ENCODE results near the gene PCDH8. TPM values are rescaled to one million over a fixed set of nuclear protein-coding genes. Genes with fewer than 3 reads are reported as not detected.
"Not testable (repeated sequence)": the region's sequence is repeated elsewhere in the genome, so short reads cannot be mapped to it uniquely, and the experiment has no call there.

The PCDH8 gene
- total RNA-seq, 1 experiment from 2014 or later = 2.1 TPM

DNA sequence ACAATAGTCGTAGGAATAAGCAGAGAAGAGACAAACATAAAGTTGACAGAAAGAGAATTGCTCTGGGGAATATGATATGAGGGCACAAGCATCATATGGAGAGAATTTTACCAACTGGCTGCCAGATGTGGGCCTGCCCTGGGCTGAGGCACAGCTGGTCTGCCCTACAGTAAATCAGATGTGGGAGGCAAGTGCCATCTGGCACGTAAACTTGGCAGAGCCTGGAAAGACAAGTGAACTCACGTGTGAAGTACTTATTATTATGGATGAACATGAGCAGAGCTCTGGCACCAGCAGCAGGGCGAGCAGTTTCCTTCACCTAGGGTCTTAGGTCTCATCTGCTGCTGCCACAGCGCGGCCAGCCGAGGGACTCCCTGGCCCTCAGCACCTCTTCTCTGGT lies 20.6 kb downstream of the PCDH8 start:
- Mint-ChIP-seq H3K36me3 (ENCODE audit: insufficient read depth in 1 of 3, low read depth in 3 of 3) (peaks cover 5 to 17% (median 6%) of the 10 kb centered on the region in 3 experiments; a peak in 5 of 7 replicates), H3K9me3 (peaks cover 14 to 15% of the 10 kb centered on the region in 2 experiments), H3K27me3 (ENCODE audit: low read depth) (peaks cover 2% of the 10 kb centered on the region), H3K27ac (no peak overlapping the region), H3K4me3 (no peak overlapping the region), H3K4me1 (peaks cover 14 to 17% of the 10 kb centered on the region in 2 experiments)
- H2BK12ac ChIP-seq (ENCODE audit: insufficient read length, low read depth, low read length) = no peak overlapping the region
- H4K91ac ChIP-seq (ENCODE audit: insufficient read length, low read depth, low read length) = no peak overlapping the region
- H3K9me3 ChIP-seq (ENCODE audit: control insufficient read depth, low read depth, low read length) = no peaks in the 10 kb centered on the region
- H4K5ac ChIP-seq (ENCODE audit: insufficient read length, low read depth, low read length) = no peak overlapping the region
- H3K79me2 ChIP-seq (ENCODE audit: insufficient read depth, low read length) = no peaks in the 10 kb centered on the region
- no peak overlapping the region for H3K27ac ChIP-seq (ENCODE audit: insufficient read length, low read depth, low read length)
- no peak overlapping the region for H2AK5ac ChIP-seq (ENCODE audit: insufficient read length, low read length)
- no peak overlapping the region for H3K14ac ChIP-seq (ENCODE audit: insufficient read depth, low read length)
- no peaks in the 10 kb centered on the region for H3K27me3 ChIP-seq (ENCODE audit: insufficient read depth, low read length)
- WGBS (ENCODE audit: extremely low coverage, insufficient read length, low lambda C conversion rate) = no CpG with 5 or more reads among the region's 7 CpGs
- no peak overlapping the region for H3K9ac ChIP-seq (ENCODE audit: extremely low read depth, insufficient read length, low read length)
- no peak overlapping the region for H2AFZ ChIP-seq (ENCODE audit: low read length)
- H3K18ac ChIP-seq (ENCODE audit: insufficient read length, low read depth, low read length) = no peak overlapping the region
- H3K23ac ChIP-seq (ENCODE audit: insufficient read length, low read depth, low read length) = no peak overlapping the region
- no peak overlapping the region for H2BK5ac ChIP-seq (ENCODE audit: insufficient read length, low read length)
- no peak overlapping the region for H3T11ph ChIP-seq (ENCODE audit: low read length)
- no peak overlapping the region for H2BK15ac ChIP-seq (ENCODE audit: low read depth, low read length)
- H4K20me1 ChIP-seq (ENCODE audit: control insufficient read depth, insufficient read depth, insufficient read length) = no peaks in the 10 kb centered on the region
- H3K4me1 ChIP-seq (ENCODE audit: insufficient read depth, low read length) = peaks cover 5% of the 10 kb centered on the region; the same call in 1 of the 2 replicates
- no peaks in the 10 kb centered on the region for H3K79me1 ChIP-seq (ENCODE audit: insufficient read depth, low read depth, low read length, poor library complexity, severe bottlenecking)
- H2BK20ac ChIP-seq (ENCODE audit: low read depth, low read length, poor library complexity, severe bottlenecking) = no peak overlapping the region
- no peak overlapping the region for H3K4ac ChIP-seq (ENCODE audit: low read depth, low read length)
- no peak overlapping the region for H3K4me2 ChIP-seq (ENCODE audit: insufficient read depth, insufficient read length, low read length)
- no peak overlapping the region for H4K8ac ChIP-seq (replicated peaks; ENCODE audit: insufficient read length, low read depth, low read length)
- no peaks in the 10 kb centered on the region for H3K23me2 ChIP-seq (ENCODE audit: insufficient read length, low read depth, low read length, poor library complexity, severe bottlenecking)
- DNase-seq = no peak
- TF ChIP-seq, protein P1, sequence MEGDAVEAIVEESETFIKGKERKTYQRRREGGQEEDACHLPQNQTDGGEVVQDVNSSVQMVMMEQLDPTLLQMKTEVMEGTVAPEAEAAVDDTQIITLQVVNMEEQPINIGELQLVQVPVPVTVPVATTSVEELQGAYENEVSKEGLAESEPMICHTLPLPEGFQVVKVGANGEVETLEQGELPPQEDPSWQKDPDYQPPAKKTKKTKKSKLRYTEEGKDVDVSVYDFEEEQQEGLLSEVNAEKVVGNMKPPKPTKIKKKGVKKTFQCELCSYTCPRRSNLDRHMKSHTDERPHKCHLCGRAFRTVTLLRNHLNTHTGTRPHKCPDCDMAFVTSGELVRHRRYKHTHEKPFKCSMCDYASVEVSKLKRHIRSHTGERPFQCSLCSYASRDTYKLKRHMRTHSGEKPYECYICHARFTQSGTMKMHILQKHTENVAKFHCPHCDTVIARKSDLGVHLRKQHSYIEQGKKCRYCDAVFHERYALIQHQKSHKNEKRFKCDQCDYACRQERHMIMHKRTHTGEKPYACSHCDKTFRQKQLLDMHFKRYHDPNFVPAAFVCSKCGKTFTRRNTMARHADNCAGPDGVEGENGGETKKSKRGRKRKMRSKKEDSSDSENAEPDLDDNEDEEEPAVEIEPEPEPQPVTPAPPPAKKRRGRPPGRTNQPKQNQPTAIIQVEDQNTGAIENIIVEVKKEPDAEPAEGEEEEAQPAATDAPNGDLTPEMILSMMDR (conservative IDR thresholded peaks at IDR 0.05) = no peak
- no peak overlapping the region for H2BK120ac ChIP-seq (ENCODE audit: low read depth, low read length, poor library complexity, severe bottlenecking)
- H3K56ac ChIP-seq (ENCODE audit: insufficient read length, low read depth, low read length) = no peak overlapping the region

DNA sequence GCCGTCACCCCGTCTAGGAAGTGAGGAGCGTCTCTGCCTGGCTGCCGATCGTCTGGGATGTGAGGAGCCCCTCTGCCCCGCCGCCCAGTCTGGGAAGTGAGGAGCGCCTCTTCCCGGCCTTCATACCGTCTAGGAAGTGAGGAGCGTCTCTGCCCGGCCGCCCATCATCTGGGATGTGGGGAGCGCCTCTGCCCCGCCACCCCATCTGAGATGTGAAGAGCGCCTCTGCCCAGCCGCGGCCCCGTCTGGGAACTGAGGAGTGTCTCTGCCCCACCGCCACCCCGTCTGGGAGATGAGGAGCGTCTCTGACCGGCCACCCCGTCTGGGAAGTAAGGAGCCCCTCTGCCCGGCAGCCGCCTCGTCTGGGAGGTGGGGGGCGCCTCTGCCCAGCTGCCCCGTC lies 30.6 kb downstream of the PCDH8 start:
- not testable (repeated sequence) for H2AFZ ChIP-seq (ENCODE audit: low read length); H3K27me3 Mint-ChIP-seq (ENCODE audit: low read depth); H3K27ac Mint-ChIP-seq; H3K9me3 ChIP-seq (ENCODE audit: control insufficient read depth, low read depth, low read length); H3K9ac ChIP-seq (ENCODE audit: extremely low read depth, insufficient read length, low read length); H3K4ac ChIP-seq (ENCODE audit: low read depth, low read length); H4K5ac ChIP-seq (ENCODE audit: insufficient read length, low read depth, low read length); H2BK12ac ChIP-seq (ENCODE audit: insufficient read length, low read depth, low read length); H4K8ac ChIP-seq (replicated peaks; ENCODE audit: insufficient read length, low read depth, low read length); H2BK120ac ChIP-seq (ENCODE audit: low read depth, low read length, poor library complexity, severe bottlenecking); H3K56ac ChIP-seq (ENCODE audit: insufficient read length, low read depth, low read length); H3K14ac ChIP-seq (ENCODE audit: insufficient read depth, low read length); DNase-seq; H4K20me1 ChIP-seq (ENCODE audit: control insufficient read depth, insufficient read depth, insufficient read length); H3K4me3 Mint-ChIP-seq; H2BK15ac ChIP-seq (ENCODE audit: low read depth, low read length); H3K79me1 ChIP-seq (ENCODE audit: insufficient read depth, low read depth, low read length, poor library complexity, severe bottlenecking); H3K18ac ChIP-seq (ENCODE audit: insufficient read length, low read depth, low read length); H3T11ph ChIP-seq (ENCODE audit: low read length); H3K4me2 ChIP-seq (ENCODE audit: insufficient read depth, insufficient read length, low read length); H2BK5ac ChIP-seq (ENCODE audit: insufficient read length, low read length); H3K4me1 ChIP-seq (ENCODE audit: insufficient read depth, low read length); H3K4me1 Mint-ChIP-seq; H3K27me3 ChIP-seq (ENCODE audit: insufficient read depth, low read length); H2BK20ac ChIP-seq (ENCODE audit: low read depth, low read length, poor library complexity, severe bottlenecking); H3K79me2 ChIP-seq (ENCODE audit: insufficient read depth, low read length); H2AK5ac ChIP-seq (ENCODE audit: insufficient read length, low read length); H4K91ac ChIP-seq (ENCODE audit: insufficient read length, low read depth, low read length); H3K23me2 ChIP-seq (ENCODE audit: insufficient read length, low read depth, low read length, poor library complexity, severe bottlenecking); H3K27ac ChIP-seq (ENCODE audit: insufficient read length, low read depth, low read length); H3K23ac ChIP-seq (ENCODE audit: insufficient read length, low read depth, low read length)
- Mint-ChIP-seq H3K9me3 (peaks cover 25 to 26% of the 10 kb centered on the region in 2 experiments), H3K36me3 (ENCODE audit: insufficient read depth in 1 of 3, low read depth in 3 of 3) (peaks cover 5 to 25% (median 10%) of the 10 kb centered on the region in 3 experiments)
- WGBS (ENCODE audit: extremely low coverage, insufficient read length, low lambda C conversion rate) = no CpG with 5 or more reads among the region's 29 CpGs
